IPS DF 4.7 (cell line): ENCODE results near the gene C5orf63.
"Not testable (repeated sequence)": the region's sequence is repeated elsewhere in the genome, so short reads cannot be mapped to it uniquely, and the experiment has no call there.

Source experiments
- DNase-seq: peaks from one replicate; pipeline ENCODE4 v3.0.0-alpha.2; 2013; ENCODE audit warnings: low spot score; ENCODE audit errors: extremely low read depth

Gene C5orf63

GRCh38 chr5:127076315-127077129, 3.2 kb upstream of the C5orf63 start:
- no peak for DNase-seq

GRCh38 chr5:127074466-127074865, 1.2 kb upstream of the C5orf63 start:
- no peak for DNase-seq

GRCh38 chr5:127070243-127070642, 3.1 kb downstream of the C5orf63 start:
- DNase-seq: no peak

GRCh38 chr5:127068493-127069214, 4.6 kb downstream of the C5orf63 start:
- no peak for DNase-seq

- no peak for DNase-seq
Measured at GRCh38 chr5:127066721-127067120, 6.6 kb downstream of the C5orf63 start.

GRCh38 chr5:127064253-127064840, 9.0 kb downstream of the C5orf63 start:
- DNase-seq: no peak

GRCh38 chr5:127063257-127063913, 9.9 kb downstream of the C5orf63 start:
- no peak for DNase-seq

GRCh38 chr5:127061956-127062355, 11.3 kb downstream of the C5orf63 start:
- DNase-seq: no peak

- DNase-seq: no peak
Measured at GRCh38 chr5:127061537-127061936, 11.8 kb downstream of the C5orf63 start.

- DNase-seq: no peak
Measured at GRCh38 chr5:127060470-127060985, 12.8 kb downstream of the C5orf63 start.

GRCh38 chr5:127056896-127057295, 16.4 kb downstream of the C5orf63 start:
- no peak for DNase-seq

GRCh38 chr5:127055880-127056653, 17.2 kb downstream of the C5orf63 start:
- no peak for DNase-seq

- not testable (repeated sequence) for DNase-seq
Measured at GRCh38 chr5:127053551-127053950, 19.8 kb downstream of the C5orf63 start.

- DNase-seq: no peak
Measured at GRCh38 chr5:127053049-127053448, 20.3 kb downstream of the C5orf63 start.

- no peak for DNase-seq
Measured at GRCh38 chr5:127051591-127051990, 21.7 kb downstream of the C5orf63 start.

- DNase-seq: no peak
Measured at GRCh38 chr5:127046343-127047072, 26.8 kb downstream of the C5orf63 start.

GRCh38 chr5:127042593-127042992, 30.7 kb downstream of the C5orf63 start:
- no peak for DNase-seq

- DNase-seq: no peak
Measured at GRCh38 chr5:127041571-127041970, 31.7 kb downstream of the C5orf63 start.

GRCh38 chr5:127040796-127041520, 32.3 kb downstream of the C5orf63 start:
- no peak for DNase-seq
